Measurements from ENCODE around the gene C11orf91.

The C11orf91 gene

GRCh38 chr11:33694346-33695050, 6.1 kb downstream of the C11orf91 start:
- no peak overlapping the region for H2AFZ ChIP-seq (ENCODE audit: low read depth, low read length)
- no peak overlapping the region for H3K4me3 ChIP-seq (ENCODE audit: low read length)
- TF ChIP-seq CTCF (IDR thresholded peaks at IDR 0.05; ENCODE audit: low read depth, low read length) (no peak), EZH2phosphoT487 (IDR thresholded peaks at IDR 0.05; ENCODE audit: low read depth) (no peak)
- no peaks in the 10 kb centered on the region for H3K79me2 ChIP-seq (ENCODE audit: low read length)
- no peaks in the 10 kb centered on the region for H4K20me1 ChIP-seq (ENCODE audit: insufficient read depth, low read length)
- H3K4me2 ChIP-seq (ENCODE audit: low read length), result no peak overlapping the region
- no peaks in the 10 kb centered on the region for H3K9me3 ChIP-seq (ENCODE audit: insufficient read depth, low read length)
- no peak overlapping the region for H3K9ac ChIP-seq (ENCODE audit: low read length)
- H3K36me3 ChIP-seq (replicated peaks; ENCODE audit: low read depth, low read length), result no peaks in the 10 kb centered on the region
- H3K27ac ChIP-seq (ENCODE audit: low read length), result no peak overlapping the region
- H3K4me1 ChIP-seq (ENCODE audit: low read length), result peaks cover 20% of the 10 kb centered on the region
- H3K27me3 ChIP-seq (ENCODE audit: low read depth, low read length), result peaks cover 19% of the 10 kb centered on the region

GRCh38 chr11:33692541-33692940, 8.1 kb downstream of the C11orf91 start:
- Histone ChIP-seq H3K27me3 (ENCODE audit: low read depth, low read length) (peaks cover 9% of the 10 kb centered on the region), H3K9ac (ENCODE audit: low read length) (no peak overlapping the region), H4K20me1 (ENCODE audit: insufficient read depth, low read length) (no peaks in the 10 kb centered on the region), H3K9me3 (ENCODE audit: insufficient read depth, low read length) (no peaks in the 10 kb centered on the region), H3K79me2 (ENCODE audit: low read length) (no peaks in the 10 kb centered on the region), H3K4me3 (ENCODE audit: low read length) (no peak overlapping the region), H3K4me1 (ENCODE audit: low read length) (peaks cover 20% of the 10 kb centered on the region), H3K36me3 (replicated peaks; ENCODE audit: low read depth, low read length) (no peaks in the 10 kb centered on the region), H3K4me2 (ENCODE audit: low read length) (no peak overlapping the region), H3K27ac (ENCODE audit: low read length) (no peak overlapping the region), H2AFZ (ENCODE audit: low read depth, low read length) (no peak overlapping the region)
- TF ChIP-seq EZH2phosphoT487 (IDR thresholded peaks at IDR 0.05; ENCODE audit: low read depth) (no peak), CTCF (IDR thresholded peaks at IDR 0.05; ENCODE audit: low read depth, low read length) (no peak)

GRCh38 chr11:33692013-33692504, 8.6 kb downstream of the C11orf91 start:
- no peak overlapping the region for H3K4me2 ChIP-seq (ENCODE audit: low read length)

More at GRCh38 chr11:33692013-33692504, 8.6 kb downstream of the C11orf91 start:
- no peak overlapping the region for H3K9ac ChIP-seq (ENCODE audit: low read length)
- no peaks in the 10 kb centered on the region for H3K36me3 ChIP-seq (replicated peaks; ENCODE audit: low read depth, low read length)
- H3K4me1 ChIP-seq (ENCODE audit: low read length), result peaks cover 20% of the 10 kb centered on the region
- H3K27me3 ChIP-seq (ENCODE audit: low read depth, low read length), result peaks cover 5% of the 10 kb centered on the region
- H3K79me2 ChIP-seq (ENCODE audit: low read length), result no peaks in the 10 kb centered on the region
- no peaks in the 10 kb centered on the region for H4K20me1 ChIP-seq (ENCODE audit: insufficient read depth, low read length)
- H3K27ac ChIP-seq (ENCODE audit: low read length), result no peak overlapping the region
- no peak overlapping the region for H3K4me3 ChIP-seq (ENCODE audit: low read length)
- TF ChIP-seq EZH2phosphoT487 (IDR thresholded peaks at IDR 0.05; ENCODE audit: low read depth) (no peak), CTCF (IDR thresholded peaks at IDR 0.05; ENCODE audit: low read depth, low read length) (no peak)
- no peaks in the 10 kb centered on the region for H3K9me3 ChIP-seq (ENCODE audit: insufficient read depth, low read length)
- H2AFZ ChIP-seq (ENCODE audit: low read depth, low read length), result no peak overlapping the region
